NCI-H146 treated with DMSO at 0.1 percent for 48 hours (cell line): ENCODE data around the gene POPDC2.

Experiments used
- DNase-seq: peaks from one replicate; lab custom pipeline; 2025; ENCODE audit not compliant: unreplicated experiment; lab: John Stamatoyannopoulos, UW

POPDC2 gene

GRCh38 chr3:119672776-119673175, 12.4 kb upstream of the POPDC2 start:
- DNase-seq: no peak

DNA sequence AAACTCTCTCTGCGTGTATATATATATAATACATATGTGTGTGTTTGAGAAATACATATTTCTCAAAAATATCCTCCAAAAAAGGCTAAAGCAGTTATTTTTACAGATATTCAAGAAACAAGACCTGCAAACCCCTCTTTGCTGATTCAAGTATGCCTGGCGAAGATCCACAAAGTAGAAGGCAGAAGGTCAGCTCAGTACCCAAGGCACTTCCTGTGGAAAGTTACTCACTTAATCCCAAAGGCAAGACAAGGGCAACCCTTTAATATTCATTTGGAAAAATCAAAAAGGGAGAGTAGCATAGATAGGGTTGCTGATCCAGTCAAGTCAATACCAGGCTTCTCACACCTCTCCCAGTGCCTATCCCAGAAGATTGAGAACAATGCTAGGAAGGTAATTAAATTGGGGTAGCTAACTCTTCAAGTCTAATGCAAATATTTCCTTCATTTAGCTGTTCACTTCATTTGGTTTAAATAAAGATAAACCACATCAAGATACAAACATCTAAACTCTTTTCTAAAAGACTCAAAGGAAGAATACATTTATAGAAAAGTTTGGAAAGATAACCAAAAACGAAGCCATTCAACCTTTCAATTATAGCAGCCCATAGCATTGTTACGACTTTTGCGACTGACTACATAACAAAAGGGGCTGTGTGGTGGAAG, 9.6 kb upstream of the POPDC2 start:
- DNase-seq: no peak

DNA sequence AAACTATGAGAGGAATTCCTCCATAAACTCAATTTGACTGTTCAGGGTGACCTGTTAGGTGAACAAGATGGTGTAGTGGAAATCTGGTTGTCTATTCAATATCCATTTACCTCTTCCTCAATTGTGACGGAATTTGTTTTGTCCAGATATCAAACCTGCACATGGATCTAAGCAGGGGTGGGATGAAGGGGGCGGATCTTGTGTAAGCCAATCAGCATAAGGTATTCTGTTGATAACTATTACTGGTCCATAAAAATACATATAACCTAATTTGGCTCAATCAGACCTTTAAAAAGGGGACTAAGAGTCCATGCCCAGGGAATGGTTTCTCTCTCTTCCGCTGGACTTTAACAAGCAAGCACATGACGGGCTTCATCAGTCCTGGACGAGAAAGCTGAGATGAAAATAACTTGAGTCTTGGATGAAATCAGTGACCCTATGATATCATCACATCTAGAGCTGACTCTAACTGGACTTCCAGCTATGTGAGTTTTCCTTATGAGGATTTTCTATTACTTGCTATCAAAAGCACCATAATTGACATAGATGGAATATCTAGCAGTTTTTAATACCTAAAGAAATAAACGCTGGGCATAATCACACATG, 5.7 kb upstream of the POPDC2 start:
- no peak for DNase-seq

GRCh38 chr3:119664850-119665379, 4.5 kb upstream of the POPDC2 start:
- no peak for DNase-seq

DNA sequence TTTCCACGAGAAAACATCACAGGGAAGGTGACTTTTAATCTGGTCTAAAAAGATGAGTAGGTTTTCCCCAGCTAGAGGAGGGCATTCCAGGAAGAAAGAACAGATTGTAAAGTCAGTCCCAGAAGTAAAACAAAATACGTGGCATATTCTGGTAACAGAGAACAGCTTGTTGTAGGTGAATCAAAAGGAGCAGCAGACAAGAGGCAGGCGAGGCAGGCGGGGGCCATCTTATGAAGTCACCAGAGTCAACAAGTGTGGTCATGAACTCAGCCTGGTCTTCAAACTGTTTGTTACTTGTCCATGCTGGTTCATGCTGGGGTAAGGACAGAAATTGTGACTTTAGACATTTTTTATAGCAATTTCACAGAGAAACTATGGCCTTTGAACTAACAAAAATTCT, 4.0 kb upstream of the POPDC2 start:
- DNase-seq: no peak

- DNase-seq: no peak
Measured at GRCh38 chr3:119663885-119664284, 3.5 kb upstream of the POPDC2 start.

DNA sequence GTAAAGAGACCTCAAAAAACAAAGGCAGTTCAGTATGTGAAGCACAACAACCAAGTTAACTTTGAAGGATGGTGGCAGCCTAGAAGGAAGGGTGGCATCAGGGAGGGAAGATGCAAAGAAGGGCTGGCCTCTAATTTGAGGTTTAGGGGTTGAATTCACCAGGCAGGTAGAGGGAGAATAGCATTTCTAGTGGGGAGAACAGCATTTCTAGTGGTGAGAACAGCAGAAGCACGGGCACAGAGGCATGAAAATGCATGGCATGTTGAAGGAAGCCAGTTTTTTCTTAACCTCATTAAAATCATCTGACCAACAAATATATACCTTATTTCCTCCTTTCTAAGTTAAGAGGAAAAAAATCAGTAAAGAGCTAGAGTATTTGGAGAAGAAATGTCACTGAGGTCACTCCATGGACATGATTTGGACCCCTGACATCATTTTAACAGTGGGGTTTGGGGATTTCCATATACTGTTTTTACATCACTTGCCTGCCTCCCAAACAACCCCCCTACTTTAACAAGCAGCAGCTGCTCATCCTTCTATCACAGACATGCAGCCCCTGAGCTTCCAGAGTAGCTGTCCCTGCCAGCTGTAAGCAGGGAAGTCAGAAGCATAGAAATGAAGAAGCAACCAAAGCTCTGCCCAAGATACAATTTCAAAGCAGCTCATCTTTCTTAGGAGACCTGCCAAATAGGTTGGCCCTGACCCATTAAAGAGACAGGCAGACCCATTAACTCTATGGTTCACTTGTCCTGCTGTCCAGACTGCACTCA, 2.4 kb upstream of the POPDC2 start:
- DNase-seq: no peak

DNA sequence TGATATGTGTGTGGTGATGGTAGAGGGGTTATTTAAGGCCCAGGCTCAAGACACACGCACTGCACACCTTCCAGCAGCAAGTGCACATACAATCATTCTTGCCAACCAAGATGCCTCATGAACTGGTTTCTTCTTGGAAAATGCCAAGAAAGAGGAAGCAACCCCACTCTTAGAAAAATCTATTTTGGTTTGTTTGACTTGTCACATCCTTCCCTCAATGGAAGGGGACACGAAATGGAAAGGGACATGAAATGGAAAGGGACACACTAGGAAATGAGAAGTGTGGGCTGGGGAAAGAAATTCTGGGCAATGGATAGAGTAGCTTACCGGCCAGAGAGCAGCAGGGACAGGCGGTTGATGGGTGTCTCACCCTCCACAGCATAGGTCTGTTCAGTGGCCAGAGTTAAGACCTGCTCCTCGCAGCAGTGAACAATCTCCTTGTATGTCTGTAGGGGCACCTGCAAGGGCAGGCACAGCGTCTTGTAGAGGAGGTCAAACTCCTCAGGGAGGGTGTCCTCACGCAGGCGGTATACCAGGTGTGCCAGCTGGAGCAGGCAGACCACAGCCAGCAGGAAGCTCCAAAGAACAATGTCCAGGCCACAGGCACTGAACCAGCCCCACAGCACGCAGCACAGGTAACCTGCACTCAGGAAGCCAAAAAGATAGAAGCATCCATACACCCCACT, 640 bp downstream of the POPDC2 start:
- no peak for DNase-seq

DNA sequence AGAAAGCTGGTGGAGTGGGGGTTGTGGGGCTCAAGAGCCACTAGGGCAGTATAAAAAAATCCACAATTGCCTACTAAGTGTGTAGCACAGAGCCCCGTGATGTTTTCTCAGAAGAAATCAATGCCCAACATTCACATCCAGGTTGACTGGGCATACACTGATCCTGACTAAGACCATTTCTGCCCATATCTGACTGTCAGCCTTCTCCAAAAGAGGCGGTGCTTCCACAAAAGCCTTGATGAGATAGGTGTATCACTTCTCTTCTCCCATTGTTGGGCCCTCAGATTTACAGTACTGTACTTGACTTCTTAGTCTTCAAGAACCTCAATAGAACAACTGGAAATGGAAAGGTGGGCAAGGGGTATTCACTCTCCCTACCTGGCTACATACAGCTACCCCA, 1.4 kb downstream of the POPDC2 start:
- DNase-seq: no peak

GRCh38 chr3:119657887-119658702, 2.3 kb downstream of the POPDC2 start:
- no peak for DNase-seq

- DNase-seq: no peak
Measured at GRCh38 chr3:119653876-119654275, 6.5 kb downstream of the POPDC2 start.

DNA sequence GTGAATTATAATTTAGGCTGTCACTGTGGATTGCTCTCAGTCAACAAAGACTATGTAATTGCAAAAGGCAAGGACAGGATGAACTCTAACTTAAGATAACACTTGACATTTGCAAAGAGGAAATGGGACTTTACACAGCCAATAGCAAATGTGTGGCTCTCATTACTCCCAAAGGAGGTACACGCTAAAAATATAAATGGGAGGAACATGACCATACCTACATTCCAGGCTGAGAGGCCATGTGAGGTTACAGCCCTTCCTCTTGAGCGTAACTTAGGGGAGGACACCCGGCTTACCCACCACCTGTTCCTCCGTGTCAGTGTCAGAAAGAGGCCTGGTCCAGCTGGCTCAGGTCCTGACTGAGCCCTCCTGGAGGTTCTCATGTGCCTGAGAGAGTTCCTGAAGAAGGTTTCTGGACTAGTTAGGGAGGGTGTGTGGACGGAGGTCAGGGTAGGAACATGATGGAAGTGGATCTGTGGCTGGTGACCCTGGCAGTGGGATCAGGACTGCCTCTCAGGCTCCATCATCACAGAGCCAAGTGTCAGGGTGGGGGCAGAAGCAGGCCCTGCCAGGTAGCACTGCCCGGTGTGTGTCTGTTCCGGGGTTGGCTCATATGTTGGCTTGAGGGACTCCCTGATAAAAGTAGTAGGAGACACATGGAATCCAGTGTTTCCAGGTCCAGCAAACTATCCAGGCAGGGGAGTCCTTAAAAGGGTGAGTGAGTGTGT, 7.9 kb downstream of the POPDC2 start:
- DNase-seq: no peak

DNA sequence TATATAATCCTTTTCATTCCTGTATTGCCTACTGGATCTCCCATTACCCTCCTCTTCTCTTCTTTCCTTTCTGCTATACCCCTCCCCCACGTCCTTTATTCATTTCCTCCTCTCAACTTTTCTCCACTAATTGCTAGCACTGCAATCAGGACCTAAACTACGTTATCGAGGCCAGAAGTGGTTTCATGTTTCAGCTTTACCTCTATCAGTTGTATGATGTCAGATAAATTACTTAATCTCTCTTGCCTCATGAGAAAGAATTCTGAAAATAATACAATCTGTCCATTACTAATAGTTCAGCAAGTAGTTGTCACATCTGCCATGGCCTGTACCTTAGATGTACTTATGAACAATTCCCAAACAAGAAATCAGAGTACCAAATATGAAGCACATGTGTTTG, 10.6 kb downstream of the POPDC2 start:
- DNase-seq: no peak

DNA sequence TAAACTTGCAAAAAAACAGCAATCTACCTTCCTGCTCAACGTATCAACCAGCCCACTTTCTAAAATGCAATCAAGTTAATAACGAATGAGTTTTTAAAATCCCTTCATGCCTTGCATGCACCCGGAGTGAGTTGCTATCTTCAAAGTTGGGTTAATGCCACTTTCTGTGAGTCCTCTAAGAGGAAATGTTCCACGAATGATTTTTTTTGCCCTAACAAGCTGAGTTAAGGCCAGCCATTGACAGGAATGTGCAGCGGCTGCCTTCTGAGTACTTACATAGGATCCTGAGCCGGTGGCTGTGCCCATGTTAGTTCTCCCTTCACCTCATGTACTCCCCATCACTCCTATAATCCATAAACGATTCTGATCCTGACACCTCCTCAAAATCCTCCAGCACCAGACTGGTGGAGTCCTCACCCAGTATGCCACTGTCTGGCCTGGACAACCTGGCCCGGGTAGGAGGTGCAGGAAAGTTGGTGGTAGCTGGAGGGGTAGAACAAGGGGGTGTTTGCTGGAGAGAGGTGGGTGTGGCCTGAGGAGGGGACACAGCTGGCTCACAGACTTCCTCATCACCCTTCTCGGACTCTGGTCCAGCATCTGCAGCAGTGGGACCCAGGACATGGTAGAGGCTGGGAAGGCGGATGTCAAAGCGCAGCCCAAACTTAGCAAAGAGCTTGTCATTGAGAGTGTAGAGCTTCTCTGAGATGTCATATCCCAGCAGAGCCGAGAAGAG, 12.4 kb downstream of the POPDC2 start:
- DNase-seq: no peak

DNA sequence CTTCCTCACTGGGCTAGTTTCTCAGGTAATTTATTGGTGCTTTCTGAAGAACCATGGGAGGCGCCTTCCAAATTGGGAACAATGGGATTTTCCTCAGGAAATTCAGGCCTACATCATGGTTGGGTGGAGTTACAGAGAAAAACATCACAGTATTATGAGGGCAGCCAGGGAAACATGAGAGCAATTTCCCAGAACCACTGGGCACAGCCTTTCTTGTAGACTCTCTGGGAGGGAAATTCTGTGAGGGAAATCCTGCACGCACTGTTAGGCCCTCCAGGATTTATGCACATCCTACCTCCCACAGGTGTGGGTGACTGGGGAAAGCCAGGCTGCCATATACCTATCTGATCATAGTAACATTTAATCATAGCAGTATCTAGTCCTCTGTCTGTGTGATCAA, 13.2 kb downstream of the POPDC2 start:
- DNase-seq: no peak

- no peak for DNase-seq
Measured at GRCh38 chr3:119645813-119646212, 14.6 kb downstream of the POPDC2 start.

DNA sequence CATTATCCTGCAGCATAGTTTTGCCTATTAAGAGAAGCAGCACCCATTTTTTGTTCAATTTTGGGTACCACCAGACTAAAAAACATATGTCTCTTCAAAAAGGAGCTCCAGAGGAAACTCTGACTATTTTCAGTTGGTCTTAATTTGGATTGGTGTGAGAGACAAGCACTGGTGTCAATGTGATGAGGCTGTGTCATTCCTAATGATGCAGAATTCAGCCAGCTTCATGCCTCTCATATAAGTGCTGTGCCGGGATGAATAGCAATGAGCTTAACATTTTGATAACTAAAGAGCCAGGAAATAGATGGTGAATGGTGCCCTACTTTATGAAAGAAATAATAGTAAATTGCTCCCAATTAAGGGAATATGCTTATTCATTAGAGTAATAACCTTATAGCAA, 15.9 kb downstream of the POPDC2 start:
- no peak for DNase-seq

GRCh38 chr3:119643528-119643927, 16.9 kb downstream of the POPDC2 start:
- no peak for DNase-seq

GRCh38 chr3:119642746-119643473, 17.5 kb downstream of the POPDC2 start:
- no peak for DNase-seq
